Measurements from ENCODE around the gene NAA40.

Gene NAA40

GRCh38 chr11:63917692-63918506 is 20.9 kb upstream of the NAA40 start:
- H3K4me1 ChIP-seq (ENCODE audit: low read length), result peaks cover 12% of the 10 kb centered on the region; the same call in 1 of the 2 replicates
- H3K27me3 ChIP-seq (replicated peaks; ENCODE audit: insufficient read depth, low read length), result peaks cover 21% of the 10 kb centered on the region
- H3K9ac ChIP-seq (ENCODE audit: low read length), result no peak overlapping the region
- no peaks in the 10 kb centered on the region for H3F3A ChIP-seq (ENCODE audit: insufficient read depth, low read length)
- no peaks in the 10 kb centered on the region for H3K36me3 ChIP-seq (replicated peaks; ENCODE audit: insufficient read depth, low read length)
- H3K4me2 ChIP-seq (ENCODE audit: low read depth, low read length), result peak overlapping the region; percentile 86
- H3K4me3 ChIP-seq (ENCODE audit: low read length), result peak overlapping the region; percentile 53
- H2AFZ ChIP-seq (ENCODE audit: low read length), result peak overlapping the region; percentile 80
- H3K9me2 ChIP-seq (replicated peaks; ENCODE audit: insufficient read depth, low read length), result no peaks in the 10 kb centered on the region
- no peaks in the 10 kb centered on the region for H3K9me3 ChIP-seq (replicated peaks; ENCODE audit: insufficient read depth, low read length)
- no peak for TF ChIP-seq EZH2phosphoT487 (IDR thresholded peaks at IDR 0.05; ENCODE audit: low read length)
- no peak for TF ChIP-seq CTCF (IDR thresholded peaks at IDR 0.05; ENCODE audit: low read length)
- TF ChIP-seq EZH2 (optimal IDR thresholded peaks at IDR 0.05; ENCODE audit: low read depth, low read length), result no peak
- H3K79me2 ChIP-seq (ENCODE audit: low read length), result no peaks in the 10 kb centered on the region
- H3K27ac ChIP-seq (ENCODE audit: low read length), result no peak overlapping the region
- DNase-seq, result peak; percentile 13
- no peaks in the 10 kb centered on the region for H4K20me1 ChIP-seq (ENCODE audit: insufficient read depth, low read length)

GRCh38 chr11:63918507-63919191 is 20.2 kb upstream of the NAA40 start:
- TF ChIP-seq CTCF (IDR thresholded peaks at IDR 0.05; ENCODE audit: low read length) (no peak), EZH2phosphoT487 (IDR thresholded peaks at IDR 0.05; ENCODE audit: low read length) (no peak), EZH2 (optimal IDR thresholded peaks at IDR 0.05; ENCODE audit: low read depth, low read length) (no peak)
- Histone ChIP-seq H3K9ac (ENCODE audit: low read length) (no peak overlapping the region), H3K4me2 (ENCODE audit: low read depth, low read length) (peak overlapping the region; percentile 70), H4K20me1 (ENCODE audit: insufficient read depth, low read length) (no peaks in the 10 kb centered on the region), H3K27ac (ENCODE audit: low read length) (no peak overlapping the region), H3K27me3 (replicated peaks; ENCODE audit: insufficient read depth, low read length) (peaks cover 28% of the 10 kb centered on the region), H3K4me3 (ENCODE audit: low read length) (peak overlapping the region; percentile 17; the same call in 1 of the 2 replicates), H2AFZ (ENCODE audit: low read length) (peak overlapping the region; percentile 51; the same call in 1 of the 2 replicates), H3K36me3 (replicated peaks; ENCODE audit: insufficient read depth, low read length) (no peaks in the 10 kb centered on the region), H3K4me1 (ENCODE audit: low read length) (peaks cover 12% of the 10 kb centered on the region; the same call in 1 of the 2 replicates), H3K9me3 (replicated peaks; ENCODE audit: insufficient read depth, low read length) (no peaks in the 10 kb centered on the region), H3F3A (ENCODE audit: insufficient read depth, low read length) (no peaks in the 10 kb centered on the region), H3K9me2 (replicated peaks; ENCODE audit: insufficient read depth, low read length) (no peaks in the 10 kb centered on the region), H3K79me2 (ENCODE audit: low read length) (no peaks in the 10 kb centered on the region)
- no peak for DNase-seq

- Histone ChIP-seq H3K4me3 (ENCODE audit: low read length) (peak overlapping the region; percentile 34; the same call in 1 of the 2 replicates), H3K27me3 (replicated peaks; ENCODE audit: insufficient read depth, low read length) (peaks cover 29% of the 10 kb centered on the region), H3F3A (ENCODE audit: insufficient read depth, low read length) (no peaks in the 10 kb centered on the region), H4K20me1 (ENCODE audit: insufficient read depth, low read length) (no peaks in the 10 kb centered on the region), H3K79me2 (ENCODE audit: low read length) (no peaks in the 10 kb centered on the region), H3K9me3 (replicated peaks; ENCODE audit: insufficient read depth, low read length) (no peaks in the 10 kb centered on the region), H2AFZ (ENCODE audit: low read length) (peak overlapping the region; percentile 51), H3K9me2 (replicated peaks; ENCODE audit: insufficient read depth, low read length) (no peaks in the 10 kb centered on the region), H3K9ac (ENCODE audit: low read length) (no peak overlapping the region), H3K27ac (ENCODE audit: low read length) (no peak overlapping the region), H3K36me3 (replicated peaks; ENCODE audit: insufficient read depth, low read length) (no peaks in the 10 kb centered on the region), H3K4me2 (ENCODE audit: low read depth, low read length) (peak overlapping the region; percentile 70), H3K4me1 (ENCODE audit: low read length) (peaks cover 12% of the 10 kb centered on the region; the same call in 1 of the 2 replicates)
- no peak for DNase-seq
- TF ChIP-seq EZH2phosphoT487 (IDR thresholded peaks at IDR 0.05; ENCODE audit: low read length) (no peak), CTCF (IDR thresholded peaks at IDR 0.05; ENCODE audit: low read length) (no peak), EZH2 (optimal IDR thresholded peaks at IDR 0.05; ENCODE audit: low read depth, low read length) (no peak)
Measured at GRCh38 chr11:63919267-63920125, 19.3 kb upstream of the NAA40 start.
